GM19351 (cell line): ENCODE measurements around the gene LARGE2.

Experiments
- ATAC-seq: cut with Tn5 transposase; IDR thresholded peaks from one replicate; pipeline ENCODE4 v1.9.1; 2021; ENCODE audit warnings: mild to moderate bottlenecking, moderate library complexity; ENCODE audit not compliant: unreplicated experiment

LARGE2 gene

DNA sequence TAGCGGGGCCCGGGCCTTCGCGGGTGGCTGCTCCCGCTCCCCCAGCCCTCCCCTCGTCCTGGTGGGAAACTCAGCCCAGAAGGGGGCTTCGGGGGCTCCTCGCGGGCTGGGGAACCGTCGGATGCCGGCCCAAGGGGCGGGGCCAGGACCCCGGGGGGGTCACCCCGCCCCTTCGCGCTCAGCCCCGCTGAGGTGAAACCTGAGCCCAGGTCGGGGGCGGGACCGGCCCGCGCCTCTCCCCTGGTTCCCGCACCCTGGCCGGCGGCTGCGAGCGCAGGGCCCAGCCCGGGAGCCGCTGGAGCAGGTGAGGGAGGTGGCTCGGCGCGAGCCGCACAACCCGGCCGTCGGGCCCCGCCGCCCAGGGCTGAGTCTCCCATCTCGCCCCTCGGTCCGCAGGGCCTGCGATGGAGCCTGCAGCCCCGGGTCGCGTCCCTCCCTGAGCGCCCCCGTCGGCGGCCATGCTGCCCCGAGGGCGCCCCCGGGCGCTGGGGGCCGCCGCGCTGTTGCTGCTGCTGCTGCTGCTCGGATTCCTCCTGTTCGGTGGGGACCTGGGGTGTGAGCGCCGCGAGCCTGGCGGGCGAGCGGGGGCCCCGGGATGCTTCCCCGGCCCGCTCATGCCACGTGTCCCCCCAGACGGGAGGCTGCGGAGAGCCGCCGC lies at the start of gene LARGE2:
Gene LARGE2, plus strand, starts transcription at position 232 of the 658 bp plus-strand sequence. Its CDS starts 227 bp downstream, at position 459.
- ATAC-seq = no peak

DNA sequence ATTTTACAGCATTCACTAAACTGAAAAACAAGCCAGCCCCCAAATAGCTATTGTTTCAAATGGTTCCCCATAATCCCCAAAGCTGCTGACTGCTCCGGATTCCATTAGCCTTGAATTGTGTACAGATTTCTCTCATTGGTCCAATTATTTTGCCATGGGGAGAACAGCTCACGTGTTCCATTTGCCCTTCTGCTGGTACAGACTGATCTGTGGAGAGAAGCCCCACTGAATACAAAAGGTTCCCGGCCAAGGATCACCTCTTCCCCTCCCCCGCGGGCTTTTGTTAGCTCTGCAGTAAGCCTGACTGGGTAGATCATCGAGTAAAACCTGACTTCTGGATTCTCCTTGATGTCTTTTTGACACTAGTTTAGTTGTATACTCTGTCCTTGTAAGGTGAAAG lies 46.1 kb upstream of the LARGE2 start:
- ATAC-seq = no peak

DNA sequence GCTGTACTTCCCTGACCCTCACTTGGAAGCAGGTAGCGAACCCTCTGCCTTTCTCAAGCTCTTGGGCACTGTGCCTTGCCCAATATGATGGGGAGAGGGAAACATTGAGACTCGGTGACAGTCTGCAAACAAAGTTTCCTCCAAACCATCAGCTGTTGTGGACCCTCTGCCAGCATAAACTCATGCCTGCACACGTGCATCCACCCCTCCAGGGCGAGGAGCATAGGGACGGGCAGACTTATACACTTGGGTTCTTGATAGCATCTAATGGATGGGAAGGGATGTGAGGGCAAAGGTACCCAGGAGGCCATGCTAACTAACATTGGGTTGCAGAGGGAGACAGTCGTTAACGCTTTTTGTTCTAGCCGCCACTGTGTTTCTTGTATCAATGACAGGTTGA lies 45.2 kb upstream of the LARGE2 start:
- no peak for ATAC-seq

DNA sequence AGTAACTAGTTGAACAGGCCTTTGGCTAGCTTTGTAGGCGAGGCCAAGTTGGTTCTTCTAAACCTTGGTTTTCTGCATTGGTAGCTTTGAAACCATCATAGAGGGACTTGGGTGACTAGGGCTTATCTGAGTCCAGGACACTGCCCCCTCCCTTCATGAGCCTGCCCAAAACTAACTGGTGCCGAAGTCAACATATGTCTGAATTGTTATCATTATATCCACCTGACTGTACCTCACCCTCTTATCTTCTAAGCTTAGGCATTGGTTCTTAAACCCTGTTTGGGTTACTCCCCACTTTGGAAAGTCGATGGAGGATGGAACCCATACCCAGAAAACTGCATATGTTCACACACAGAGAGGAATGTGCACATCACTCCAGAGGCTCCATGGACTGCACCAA lies 44.6 kb upstream of the LARGE2 start:
- ATAC-seq = no peak

DNA sequence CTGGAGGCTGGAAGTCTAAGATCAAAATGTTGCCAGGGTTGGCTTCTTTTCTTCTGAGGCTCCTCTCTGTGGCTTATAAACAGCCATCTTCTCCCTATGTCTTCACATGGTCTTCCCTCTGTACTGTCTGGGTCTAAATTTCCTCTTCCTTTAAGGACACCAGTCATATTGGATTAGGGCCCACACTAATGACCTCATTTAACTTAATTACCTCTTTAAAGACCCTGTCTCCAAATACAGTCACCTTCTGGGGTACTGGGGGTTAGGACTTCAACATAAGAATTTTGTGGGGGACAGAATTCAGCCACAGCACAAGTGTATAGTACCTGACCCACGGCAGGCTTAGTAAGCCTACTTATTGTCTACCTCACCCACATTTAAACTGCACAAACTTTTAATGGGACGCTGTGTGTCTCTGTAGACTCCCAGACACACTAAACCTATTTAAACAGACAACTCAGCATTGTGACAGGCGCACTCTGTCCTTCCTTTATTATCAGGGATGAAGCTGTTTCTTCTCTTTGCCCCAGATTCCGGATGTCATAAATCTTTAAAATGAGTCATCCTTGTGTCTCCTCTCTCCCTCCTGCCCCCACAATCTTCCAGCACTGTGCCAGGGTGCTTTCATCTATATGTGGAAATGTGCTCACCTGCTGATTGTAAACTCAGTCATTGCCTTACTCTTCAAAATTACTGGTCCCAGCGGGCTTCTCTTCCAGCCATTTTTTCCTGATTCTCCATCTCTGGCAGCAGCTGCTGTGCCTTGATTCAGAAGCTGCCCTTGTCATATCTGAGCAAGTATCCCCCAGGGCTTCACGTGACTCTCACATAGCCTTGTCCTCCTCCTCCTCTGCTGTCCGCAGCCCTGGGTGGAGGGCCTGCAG lies 42.4 kb upstream of the LARGE2 start:
- ATAC-seq = no peak

DNA sequence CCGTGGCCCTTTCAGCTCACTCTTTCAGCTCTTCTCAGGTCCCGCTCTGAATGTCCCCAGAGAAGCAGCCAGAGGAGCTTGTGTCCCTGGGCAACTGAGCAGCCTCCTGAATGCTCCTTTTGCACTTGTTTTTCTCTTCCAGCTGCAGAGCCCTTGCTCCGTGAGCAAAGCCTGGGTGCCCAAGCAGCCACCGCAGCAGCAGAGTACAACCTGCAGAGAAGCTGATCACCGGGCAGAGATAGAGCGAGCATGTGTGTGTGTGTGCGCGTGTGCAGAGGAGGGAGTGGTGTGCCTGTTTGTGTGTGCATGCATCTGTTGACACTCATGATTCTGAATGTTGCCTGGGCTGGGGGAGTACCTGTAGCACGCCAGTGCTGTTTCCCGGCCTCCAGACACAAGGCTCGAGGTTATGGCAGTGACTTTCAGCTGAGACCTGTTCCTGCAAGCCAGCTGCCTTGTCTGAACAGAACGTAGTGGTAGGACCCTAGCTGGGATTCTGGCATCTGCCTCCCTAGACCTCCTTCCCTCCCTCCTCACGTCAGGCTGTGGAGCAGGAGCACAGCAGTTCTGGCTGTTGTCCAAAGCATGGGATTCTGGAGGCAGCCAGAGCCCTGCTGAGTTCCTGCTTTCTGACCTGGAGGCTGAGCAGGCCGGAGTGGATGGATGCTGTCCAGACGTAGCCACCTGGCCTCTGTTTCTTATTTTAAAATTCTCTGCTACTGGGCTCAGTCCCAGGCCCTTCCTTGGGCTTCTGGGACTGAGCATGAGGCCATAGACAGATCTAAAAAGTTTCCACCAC lies 41.5 kb upstream of the LARGE2 start:
- no peak for ATAC-seq

DNA sequence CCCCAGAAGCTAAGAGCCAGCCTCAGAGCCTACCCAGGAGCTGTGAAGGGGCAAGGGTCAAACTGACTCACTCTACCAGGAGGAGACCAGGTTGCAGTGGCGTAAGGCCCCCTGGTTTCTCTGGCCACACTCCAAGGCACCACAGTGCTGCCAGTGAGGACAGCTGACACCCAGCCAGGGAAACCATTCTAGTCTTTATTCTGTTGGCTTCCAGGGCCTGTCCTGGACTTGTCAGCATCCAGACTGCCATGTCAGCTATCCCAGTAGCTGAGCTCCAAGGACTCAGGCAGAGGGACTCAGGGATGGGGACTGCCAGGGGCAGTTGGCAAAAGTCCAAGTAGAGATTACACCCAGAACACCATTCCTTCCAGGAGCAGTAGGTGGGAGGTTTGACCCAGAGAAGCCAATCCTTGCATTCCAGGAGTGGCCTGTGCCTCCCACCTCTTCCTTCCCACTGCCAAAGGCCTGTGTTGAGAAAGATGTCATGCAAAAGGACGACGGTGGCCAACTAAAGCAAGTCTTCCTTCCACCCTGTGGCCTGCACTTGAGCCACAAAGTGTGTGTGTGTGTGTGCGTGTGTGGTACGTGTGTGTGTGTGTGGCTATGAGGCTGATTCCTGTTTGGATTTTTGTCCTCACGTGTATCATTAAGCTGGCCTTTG lies 40.6 kb upstream of the LARGE2 start:
- no peak for ATAC-seq

DNA sequence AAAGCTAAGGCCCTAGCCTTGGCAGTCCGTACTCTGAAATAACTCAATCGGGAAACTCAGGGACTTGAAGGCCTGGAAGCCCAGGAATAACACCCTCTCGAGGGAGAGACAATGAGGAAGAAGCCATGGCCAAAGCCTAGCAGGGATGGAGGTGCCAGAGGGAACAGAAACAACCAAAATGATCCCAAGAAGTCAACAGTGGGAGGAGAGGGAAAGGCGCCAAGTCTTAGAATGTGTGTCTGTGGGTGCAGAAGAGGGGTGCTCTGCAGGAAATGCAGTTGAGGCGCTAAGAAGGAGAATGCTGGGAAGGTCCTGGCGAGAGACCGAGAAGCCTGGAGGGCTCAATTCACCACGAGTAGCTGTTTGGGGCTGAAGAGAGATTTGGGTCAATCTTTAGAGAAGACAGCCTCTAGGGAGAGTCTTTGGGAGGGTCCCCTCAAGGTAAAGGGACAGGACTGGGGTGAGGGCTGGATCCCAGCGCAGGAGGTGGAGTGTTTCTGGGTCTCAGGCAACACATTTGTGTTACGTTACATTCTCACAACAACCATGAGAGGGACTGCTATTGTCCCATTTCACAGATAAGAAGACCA lies 37.8 kb upstream of the LARGE2 start:
- ATAC-seq = no peak

DNA sequence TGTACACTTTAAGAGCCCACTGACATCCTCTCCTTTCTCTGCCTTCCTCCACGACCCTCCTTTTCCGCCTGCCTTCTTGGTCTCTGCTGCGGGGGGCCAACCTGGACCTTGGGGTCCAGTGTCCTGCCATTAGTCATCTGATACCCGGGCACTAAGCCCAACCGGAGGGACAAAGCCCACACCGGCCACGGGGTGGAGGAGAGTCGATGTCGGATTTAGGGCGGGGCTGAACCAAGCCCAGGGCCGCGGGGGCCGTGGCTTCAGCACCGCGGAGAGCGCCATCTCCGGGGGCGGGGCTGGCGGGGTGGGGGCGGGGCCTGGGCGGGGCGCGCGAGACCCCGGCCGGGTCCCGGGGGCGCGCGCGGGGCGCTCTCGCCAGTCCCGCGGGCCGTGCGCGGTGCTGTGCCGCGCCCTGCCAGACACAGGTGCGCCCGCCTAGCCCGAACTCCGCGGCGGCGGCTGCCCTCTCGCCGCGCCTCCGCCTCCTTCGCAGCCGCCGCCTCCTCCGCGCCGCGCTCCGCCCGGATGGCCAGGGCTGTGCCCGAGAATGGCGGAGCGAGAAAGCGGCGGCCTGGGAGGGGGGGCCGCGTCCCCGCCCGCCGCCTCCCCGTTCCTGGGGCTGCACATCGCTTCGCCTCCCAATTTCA lies 37.1 kb upstream of the LARGE2 start, which contains the start of gene MAPK8IP1:
Gene MAPK8IP1, plus strand, starts transcription at position 378 of the 647 bp plus-strand sequence. Its CDS starts 170 bp downstream, at position 548.
- ATAC-seq = peak; percentile 72

DNA sequence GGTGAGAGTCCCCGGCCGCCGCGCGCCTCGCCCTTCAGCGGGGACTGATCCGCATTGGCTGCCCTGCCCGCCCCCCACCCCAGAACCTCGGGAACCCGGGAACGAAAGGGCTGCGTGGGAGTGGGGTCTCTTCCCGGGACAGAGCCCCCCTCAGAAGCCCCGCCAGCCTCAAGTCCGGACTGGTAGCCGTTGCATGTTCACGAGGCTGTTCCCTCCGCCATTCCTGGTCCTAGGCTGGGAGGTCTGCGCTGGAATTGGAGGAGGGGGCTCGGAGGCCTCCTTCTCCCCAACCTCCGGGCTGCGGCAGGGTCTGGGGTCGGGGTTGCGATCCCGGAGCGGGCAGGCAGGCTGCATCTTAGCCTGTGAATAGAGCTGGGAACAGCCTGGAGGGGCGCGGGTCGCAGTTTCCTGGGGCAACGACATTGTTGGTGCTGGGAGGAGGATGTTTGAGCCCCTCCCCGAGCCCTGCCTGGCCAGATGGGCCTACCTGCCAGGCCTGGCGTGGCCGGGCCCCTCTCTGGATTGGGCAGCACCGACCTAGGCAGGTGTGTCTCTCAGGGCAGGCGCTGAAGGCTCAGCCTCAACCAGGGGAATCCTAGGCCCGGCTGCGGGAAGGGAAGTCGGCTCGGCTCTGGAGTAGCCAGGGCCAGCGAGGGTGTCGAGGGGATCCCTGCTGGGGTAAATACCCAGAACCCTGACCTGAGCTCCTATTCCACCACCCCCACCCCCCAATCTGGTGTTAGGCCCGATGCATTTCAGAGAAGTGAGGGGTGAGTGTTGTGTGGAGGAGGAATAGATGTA lies 36.3 kb upstream of the LARGE2 start:
- no peak for ATAC-seq

DNA sequence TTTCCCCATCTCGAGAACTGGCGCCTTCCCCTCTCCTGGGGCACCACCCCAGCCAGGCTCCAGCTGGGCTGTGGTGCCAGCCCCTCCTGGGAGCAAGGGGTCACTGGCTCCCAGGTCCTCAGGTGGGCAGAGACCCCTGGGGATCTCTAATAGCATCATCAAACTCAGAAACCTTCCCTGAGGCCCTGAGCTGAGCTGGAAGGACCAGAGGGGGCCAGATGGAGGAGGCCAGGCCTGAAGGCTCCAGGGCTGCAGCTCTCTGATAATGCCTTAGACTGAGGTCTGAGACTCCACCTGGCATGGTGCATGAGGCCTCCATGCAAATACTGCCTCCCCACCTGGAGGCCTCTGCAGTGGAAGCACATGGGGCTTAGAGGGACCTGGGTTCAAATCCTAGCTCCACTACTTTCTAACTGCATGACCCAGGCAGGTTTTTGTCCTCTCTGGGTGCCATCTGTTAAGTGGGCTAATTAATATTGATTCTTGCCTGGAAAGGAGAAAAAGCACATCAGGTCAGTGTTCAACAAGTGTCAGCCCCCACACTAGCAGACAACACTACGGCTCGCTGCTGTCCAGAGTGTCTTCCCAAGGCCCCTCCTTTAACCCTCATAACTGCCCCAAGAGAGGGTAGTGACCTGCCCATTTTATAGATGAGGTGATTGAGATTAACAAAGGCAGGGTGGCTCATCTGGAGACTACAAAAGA lies 35.5 kb upstream of the LARGE2 start:
- no peak for ATAC-seq

DNA sequence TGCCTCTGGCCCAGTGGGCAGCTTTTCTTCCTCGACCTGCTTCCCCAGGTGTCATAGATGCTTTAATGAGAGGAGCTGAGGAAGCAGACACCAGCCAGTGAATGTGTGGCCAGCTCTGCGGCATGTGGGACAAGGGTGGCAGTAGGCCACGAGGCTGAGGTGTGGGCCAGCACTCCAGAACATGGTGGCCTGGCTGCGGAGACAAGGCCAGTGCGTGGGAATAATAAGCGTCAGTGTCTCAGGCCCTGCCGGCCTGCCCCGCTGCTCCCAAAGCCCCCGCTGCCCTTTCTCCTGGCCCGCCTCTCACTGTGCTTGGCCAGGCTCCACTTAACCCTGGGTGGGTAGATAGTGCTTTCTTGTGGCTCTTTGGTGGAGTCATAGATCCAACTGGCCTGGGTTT lies 34.9 kb upstream of the LARGE2 start:
- no peak for ATAC-seq

DNA sequence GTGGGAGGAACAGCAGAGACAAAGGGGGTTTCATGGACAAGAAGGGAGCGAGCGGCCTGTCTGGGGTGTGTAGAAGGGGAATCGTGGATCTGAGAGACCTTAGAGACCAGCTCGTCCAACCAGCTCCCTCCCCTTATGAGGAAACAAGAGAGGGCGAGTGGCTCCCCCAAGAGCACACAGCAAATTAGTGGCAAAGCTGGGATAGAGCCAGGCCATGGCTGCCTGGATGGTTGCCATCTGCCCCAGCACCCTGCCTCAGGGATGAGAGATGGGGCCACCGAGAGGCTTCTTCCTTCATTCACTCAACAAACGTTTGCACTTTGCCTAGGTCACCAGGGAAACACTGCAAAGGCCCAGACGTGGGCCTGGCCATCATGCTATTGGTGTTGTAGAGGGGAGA lies 32.9 kb upstream of the LARGE2 start:
- no peak for ATAC-seq

DNA sequence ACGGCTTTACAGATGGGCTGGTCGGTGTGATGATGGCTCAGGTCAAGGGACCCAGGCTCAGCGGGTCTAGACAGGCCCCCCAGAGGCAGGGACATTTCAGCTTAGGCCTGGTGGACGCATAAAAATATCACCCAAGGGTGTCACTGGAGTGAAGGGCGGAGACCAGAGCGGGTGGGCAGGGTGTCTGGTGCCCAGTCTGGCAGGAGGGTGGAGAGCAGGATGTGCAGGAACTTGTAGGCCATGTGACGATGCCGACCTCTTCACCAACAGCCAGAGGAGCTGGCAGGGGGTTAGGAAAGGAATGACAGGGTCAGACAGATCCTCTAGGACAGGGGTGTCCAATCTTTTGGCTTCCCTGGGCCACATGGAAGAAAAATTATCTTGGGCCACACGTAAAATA lies 32.5 kb upstream of the LARGE2 start:
- no peak for ATAC-seq

DNA sequence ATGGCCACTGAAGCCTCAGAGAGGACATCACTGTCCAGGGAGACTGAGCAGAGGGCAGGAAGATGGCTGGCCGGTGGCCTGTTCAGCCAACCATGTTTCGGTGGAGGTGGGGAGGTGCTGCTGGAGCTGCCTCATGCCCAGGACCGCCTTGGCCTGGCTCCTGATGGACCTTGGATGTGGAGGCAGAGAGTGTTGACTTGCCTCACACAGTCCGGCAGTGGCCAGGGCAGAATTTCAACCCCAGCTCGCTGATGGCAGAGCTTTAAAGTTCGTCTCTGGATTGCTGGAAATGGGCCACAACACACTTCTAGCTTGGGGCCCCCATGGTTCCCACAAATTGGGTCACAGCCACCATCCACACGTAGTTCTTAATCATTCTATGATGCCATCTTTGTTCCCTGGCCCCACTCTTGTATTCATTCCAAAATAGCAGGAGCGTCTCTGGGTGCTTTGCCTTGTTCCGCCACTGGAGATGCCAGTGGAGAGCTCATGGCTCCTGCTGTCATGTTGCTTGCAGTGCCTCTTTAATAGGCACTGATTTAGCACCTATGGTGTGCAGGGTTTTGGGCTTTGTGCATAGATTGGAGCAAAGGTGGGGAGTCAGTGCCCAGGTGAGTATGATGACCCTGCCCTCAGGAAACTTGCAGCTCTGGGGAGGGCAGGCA lies 31.4 kb upstream of the LARGE2 start:
- no peak for ATAC-seq

DNA sequence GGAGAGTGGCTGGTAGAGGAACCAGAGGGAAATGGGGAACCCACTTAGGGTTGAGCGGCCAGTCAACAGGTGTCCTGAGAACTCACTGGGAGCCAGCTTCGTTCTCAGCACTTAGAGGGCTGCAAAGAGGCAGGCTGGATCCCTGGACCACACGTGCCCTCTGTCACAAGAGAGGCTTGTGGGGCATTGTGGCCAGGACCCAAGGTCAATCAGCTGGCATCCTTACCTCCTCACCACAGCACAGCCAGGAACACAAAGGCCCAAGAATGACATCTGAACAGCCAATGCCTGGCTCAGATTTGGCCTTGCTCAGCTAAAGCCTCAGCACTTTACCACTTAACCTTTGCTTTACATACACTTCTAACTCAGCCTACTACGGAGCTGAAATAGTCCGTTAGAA lies 29.6 kb upstream of the LARGE2 start:
- no peak for ATAC-seq

DNA sequence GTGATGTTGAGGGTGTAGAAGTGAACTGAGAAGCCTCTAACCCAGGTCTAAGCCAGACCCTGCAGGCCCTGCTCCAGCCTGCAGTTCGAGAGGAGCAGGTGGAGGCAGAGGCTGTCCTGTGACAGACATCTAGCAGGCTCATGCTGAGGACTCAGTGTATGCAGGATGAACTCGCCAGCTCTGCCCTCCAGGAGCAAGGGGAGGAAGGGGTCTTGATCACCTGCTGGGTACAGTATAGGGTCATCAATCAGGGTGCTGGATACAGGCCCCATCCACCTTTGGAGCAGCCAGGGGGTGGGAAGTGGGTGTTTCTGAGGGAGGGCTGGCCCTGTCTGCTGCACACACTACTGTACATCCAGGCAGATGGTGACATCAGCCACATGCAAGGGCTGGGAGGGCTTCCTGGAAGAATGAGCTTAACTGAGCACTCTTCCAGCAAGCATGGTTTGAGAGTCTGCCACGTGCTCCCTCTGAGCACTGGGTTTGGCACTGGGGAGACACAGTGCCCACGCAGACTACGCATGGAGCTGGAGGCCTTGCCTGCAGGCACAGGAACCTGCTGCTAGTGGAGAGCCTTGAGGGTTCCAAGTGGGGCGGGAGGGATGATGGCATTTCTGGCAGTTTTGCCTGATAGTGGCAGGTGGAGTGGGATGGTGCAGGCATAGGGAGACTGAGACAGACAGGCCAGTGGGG lies 27.8 kb upstream of the LARGE2 start:
- ATAC-seq = no peak
